Adrenal gland (tissue), 12 donors: ENCODE data around the gene TAF1L. TPM values are rescaled to one million over a fixed set of nuclear protein-coding genes. Genes with fewer than 3 reads are reported as not detected.
A peak's percentile ranks its signal among the peaks of the same experiment; 100 is the strongest.

Experiments used
- DNase-seq, 7 donors: peaks; one replicate each; pipeline ENCODE4 v3.0.0-alpha.2; 2019 to 2020
- H3K27ac ChIP-seq, 5 donors: fragments of 200-600 bp; sonication (generic) in 4 of 5; 1 replicate in 3 of 5; 2 replicates in 2 of 5; pipeline versions ENCODE4 v1.5.1 to v1.8.0; 2016 to 2020; ENCODE audit warnings: mild to moderate bottlenecking in 1 of 5
- H3K27me3 ChIP-seq: fragments of 200-600 bp; 2 replicates; pipeline ENCODE4 v1.8.0; 2021
- H3K36me3 ChIP-seq, 2 donors: fragments of 200-600 bp; replicated peaks in 1 of 2; 1 replicate in 1 of 2; 2 replicates in 1 of 2; pipeline versions ENCODE4 v1.5.1 to v1.8.0; 2018 to 2022
- H3K4me1 ChIP-seq, 2 donors: fragments of 200-600 bp; replicated peaks in 1 of 2; 1 replicate in 1 of 2; 2 replicates in 1 of 2; pipeline versions ENCODE4 v1.5.1 to v1.8.0; 2018 to 2021
- H3K4me3 ChIP-seq, 4 donors: fragments of 200-600 bp; sonication (generic) in 3 of 4; one replicate each; pipeline ENCODE4 v1.5.1; 2016 to 2018
- H3K9me3 ChIP-seq, 3 donors: fragments of 200-600 bp; sonication (generic) in 1 of 3; replicated peaks in 1 of 3; 1 replicate in 2 of 3; 2 replicates in 1 of 3; pipeline versions ENCODE4 v1.5.1 to v1.8.0; 2016 to 2021
- CTCF ChIP-seq, 6 experiments: fragments of 450-650 bp in 4 of 6; fragments of 200-600 bp in 2 of 6; sonication (generic) in 1 of 6; IDR thresholded peaks; 1 replicate in 5 of 6; 2 replicates in 1 of 6; pipeline versions ENCODE4 v1.5.1 to v1.8.0; 2016 to 2021; ENCODE audit warnings: antibody characterized with exemption in 6 of 6, mild to moderate bottlenecking in 2 of 6, moderate library complexity in 1 of 6
- POLR2A ChIP-seq, 2 donors: fragments of 450-650 bp; IDR thresholded peaks; one replicate each; pipeline ENCODE4 v1.6.1; 2017; ENCODE audit warnings: antibody characterized with exemption in 2 of 2, mild to moderate bottlenecking in 2 of 2, moderate library complexity in 1 of 2
- WGBS, 4 donors: extraction: QIAGEN DNeasy Blood & Tissue Kit in 2 of 4; methylation state at CpG; one replicate each; pipeline versions ENCODE4 v1.1.5 to v1.1.7; 2013 to 2017; 5-methylcytosine and 5-hydroxymethylcytosine counted together
- intact Hi-C, 2 donors: fragments of 100-400 bp; cut with DNase I; formaldehyde crosslinking; loops; one replicate each; pipeline versions ENCODE4 v1.14.1 to v1.15.0; 2022 to 2023
- polyA plus RNA-seq, 3 donors: library from polyadenylated mRNA; stranded (reverse); fragments of 200-250 nt in 2 of 3; fragments of 350-450 nt in 1 of 3; fragmentation: Illumina TruSeq in 1 of 3; extraction: RNeasy Lipid Tissue Mini Kit (QIAGEN cat#74804) in 1 of 3; gene quantifications; one replicate each; pipeline ENCODE4 v1.2.3, GENCODE V29; 2013 to 2014
- total RNA-seq, 9 donors: library from RNA; depleted of rRNA in 4 of 9; stranded (reverse); fragments of >200 nt in 4 of 9; fragments of 120-200 nt in 1 of 9; fragmentation: NEBNext Ultra II Directional in 1 of 9; extraction: Animal tissue kit (Norgen Biotek cat#: 25700) in 1 of 9; gene quantifications; one replicate each; pipeline versions ENCODE4 v1.1.0 to v1.2.4, GENCODE V29; 2013 to 2023
- donor health status: healthy with polysubstance abuse.
- donor health status: Bipolar disorder and iron deficiency.
- donor health status: DM: yes; HTN: yes; CAD: no.
- donor health status: DM: no; HTN: no; CAD: no.
- donor health status: DM: no; HTN: no; CAD: no.
- donor health status: DM: yes; HTN: yes; CAD: no.

Gene TAF1L
- total and polyA plus RNA-seq, 12 donors, result 0.04 TPM; not detected in 11

- intact Hi-C loops, result no loop called here
- Histone ChIP-seq H3K36me3 (no peaks in the 10 kb centered on the region), H3K4me1 (no peaks in the 10 kb centered on the region), H3K27me3 (no peaks in the 10 kb centered on the region), H3K27ac (no peak overlapping the region), H3K9me3 (no peaks in the 10 kb centered on the region), H3K4me3 (no peak overlapping the region)
- no peak for TF ChIP-seq POLR2A (IDR thresholded peaks at IDR 0.05)
- no peak for TF ChIP-seq CTCF (IDR thresholded peaks at IDR 0.05)
- DNase-seq, result peak in 1 of 7 donors; percentile 4
- 53 to 63% (median 59%) methylated on average over 4 of the region's 4 CpGs for WGBS, 4 donors
Measured at GRCh38 chr9:32596096-32596865, 39.2 kb downstream of the TAF1L start.

GRCh38 chr9:32590898-32591297 lies 44.6 kb downstream of the TAF1L start:
- H3K27me3 ChIP-seq, result no peaks in the 10 kb centered on the region
- no peaks in the 10 kb centered on the region for H3K9me3 ChIP-seq
- no peak for DNase-seq
- no peak overlapping the region for H3K27ac ChIP-seq
- intact Hi-C loops, result no loop called here
- no peaks in the 10 kb centered on the region for H3K36me3 ChIP-seq
- TF ChIP-seq CTCF (IDR thresholded peaks at IDR 0.05), result no peak
- TF ChIP-seq POLR2A (IDR thresholded peaks at IDR 0.05), result no peak
- no peak overlapping the region for H3K4me3 ChIP-seq
- WGBS, 4 donors, result 48 to 70% (median 52%) methylated on average over 1 of the region's 1 CpG
- H3K4me1 ChIP-seq, result no peaks in the 10 kb centered on the region

GRCh38 chr9:32590476-32590875 lies 45.0 kb downstream of the TAF1L start:
- no peaks in the 10 kb centered on the region for H3K4me1 ChIP-seq
- DNase-seq, result no peak
- H3K4me3 ChIP-seq, result no peak overlapping the region
- 26 to 57% (median 41%) methylated on average over 2 of the region's 2 CpGs for WGBS, 4 donors
- no peaks in the 10 kb centered on the region for H3K36me3 ChIP-seq
- intact Hi-C loops, result no loop called here
- no peak overlapping the region for H3K27ac ChIP-seq
- TF ChIP-seq POLR2A (IDR thresholded peaks at IDR 0.05) (no peak), CTCF (IDR thresholded peaks at IDR 0.05) (no peak)
- no peaks in the 10 kb centered on the region for H3K9me3 ChIP-seq
- H3K27me3 ChIP-seq, result no peaks in the 10 kb centered on the region

GRCh38 chr9:32589083-32589723 lies 46.3 kb downstream of the TAF1L start:
- TF ChIP-seq POLR2A (IDR thresholded peaks at IDR 0.05) (no peak), CTCF (IDR thresholded peaks at IDR 0.05) (peak in 5 of 6 experiments; percentile 15 to 46 (median 37))
- intact Hi-C loops, result no loop called here
- no peaks in the 10 kb centered on the region for H3K4me1 ChIP-seq
- peak in 1 of 7 donors; percentile 11 for DNase-seq
- no peaks in the 10 kb centered on the region for H3K36me3 ChIP-seq
- H3K9me3 ChIP-seq, result no peaks in the 10 kb centered on the region
- no peaks in the 10 kb centered on the region for H3K27me3 ChIP-seq
- no peak overlapping the region for H3K4me3 ChIP-seq
- H3K27ac ChIP-seq, result no peak overlapping the region
- WGBS, 4 donors, result 32 to 46% (median 41%) methylated on average over 6 of the region's 6 CpGs
